DOHH2 (cell line): ENCODE results near the gene MSH5.
A peak's percentile ranks its signal among the peaks of the same experiment; 100 is the strongest.

Source experiments
- H3F3A ChIP-seq: fragments of 200-600 bp; sonication (generic), shearing (Covaris generic); 2 replicates; pipeline ENCODE4 v1.6.0; 2016; ENCODE audit warnings: antibody characterized with exemption, mild to moderate bottlenecking; ENCODE audit not compliant: control insufficient read depth, insufficient read depth
- H3K27ac ChIP-seq: fragments of 200-600 bp; sonication (generic); 2 replicates; pipeline ENCODE4 v1.5.1; 2014; ENCODE audit warnings: low read depth, mild to moderate bottlenecking, low read length, moderate library complexity
- H3K27me3 ChIP-seq: fragments of 200-600 bp; sonication (generic); 2 replicates; pipeline ENCODE4 v1.6.1; 2014; ENCODE audit warnings: mild to moderate bottlenecking, low read length, mixed read lengths; ENCODE audit not compliant: control insufficient read depth
- H3K36me3 ChIP-seq: fragments of 200-600 bp; sonication (generic); 2 replicates; pipeline ENCODE4 v1.6.1; 2014; ENCODE audit warnings: mild to moderate bottlenecking, low read length, moderate library complexity, mixed read lengths; ENCODE audit not compliant: control insufficient read depth
- H3K4me1 ChIP-seq: fragments of 200-600 bp; sonication (generic); 2 replicates; pipeline ENCODE4 v1.6.1; 2014; ENCODE audit warnings: mild to moderate bottlenecking, low read length, mixed read lengths; ENCODE audit not compliant: control insufficient read depth
- H3K4me2 ChIP-seq: fragments of 200-600 bp; sonication (generic); 2 replicates; pipeline ENCODE4 v1.6.0; 2014; ENCODE audit warnings: mild to moderate bottlenecking, low read length, moderate library complexity
- H3K4me3 ChIP-seq: fragments of 200-600 bp; sonication (generic); 2 replicates; pipeline ENCODE4 v1.5.1; 2014; ENCODE audit warnings: mild to moderate bottlenecking, low read length, mixed read lengths
- H3K79me2 ChIP-seq: fragments of 200-600 bp; sonication (generic); 2 replicates; pipeline ENCODE4 v1.6.1; 2014; ENCODE audit warnings: mild to moderate bottlenecking, low read length, mixed read lengths; ENCODE audit not compliant: control insufficient read depth
- H3K9me2 ChIP-seq: fragments of 200-600 bp; sonication (generic); replicated peaks from 2 replicates; pipeline ENCODE4 v1.6.1; 2014; ENCODE audit warnings: mild to moderate bottlenecking, low read length, mixed read lengths; ENCODE audit not compliant: control insufficient read depth
- H3K9me3 ChIP-seq: fragments of 200-600 bp; sonication (generic); 2 replicates; pipeline ENCODE4 v1.6.1; 2014; ENCODE audit warnings: antibody characterized with exemption, low read length, mixed read lengths; ENCODE audit not compliant: control insufficient read depth, insufficient read depth
- H4K20me1 ChIP-seq: fragments of 200-600 bp; sonication (generic); 2 replicates; pipeline ENCODE4 v1.6.0; 2014; ENCODE audit warnings: low read depth, mild to moderate bottlenecking, antibody characterized with exemption, low read length, moderate library complexity; ENCODE audit not compliant: control insufficient read depth, insufficient read depth
- CTCF ChIP-seq: fragments of 200-600 bp; sonication (generic); IDR thresholded peaks from one replicate; pipeline ENCODE4 v1.5.1; 2014; ENCODE audit warnings: antibody characterized with exemption, mild to moderate bottlenecking, low read depth, low read length; ENCODE audit not compliant: poor library complexity, severe bottlenecking
- EZH2phosphoT487 ChIP-seq: fragments of 200-600 bp; sonication (generic); IDR thresholded peaks from 2 replicates; pipeline ENCODE4 v1.6.1; 2017; ENCODE audit warnings: borderline replicate concordance, mild to moderate bottlenecking, antibody characterized with exemption, low read length, moderate library complexity, mixed read lengths

MSH5 gene

GRCh38 chr6:31739639-31740396 is at the start of gene MSH5:
Gene MSH5 (plus strand): TSS chr6:31740005. CDS start chr6:31740467, 462 bp downstream.
- H3K27me3 ChIP-seq = no peaks in the 10 kb centered on the region
- TF ChIP-seq CTCF (no peak), EZH2phosphoT487 (no peak)
- peaks cover 29% of the 10 kb centered on the region for H3F3A ChIP-seq
- H3K36me3 ChIP-seq = peaks cover 57% of the 10 kb centered on the region
- peaks cover 48% of the 10 kb centered on the region for H3K79me2 ChIP-seq
- H3K4me3 ChIP-seq = peak within 1 kb of the TSS; percentile 84
- no peaks in the 10 kb centered on the region for H3K9me2 ChIP-seq
- H3K4me2 ChIP-seq = peak within 1 kb of the TSS; percentile 93
- H3K4me1 ChIP-seq = peaks cover 62% of the 10 kb centered on the region
- H4K20me1 ChIP-seq = no peaks in the 10 kb centered on the region
- H3K9me3 ChIP-seq = no peaks in the 10 kb centered on the region
- H3K27ac ChIP-seq = peak within 1 kb of the TSS; percentile 96

- Histone ChIP-seq H3K4me2 (peak overlapping the region; percentile 49; the same call in 1 of the 2 replicates), H3K79me2 (no peaks in the 10 kb centered on the region), H4K20me1 (no peaks in the 10 kb centered on the region), H3K27ac (no peak overlapping the region), H3K27me3 (no peaks in the 10 kb centered on the region), H3K4me1 (peaks cover 15% of the 10 kb centered on the region), H3K9me2 (no peaks in the 10 kb centered on the region), H3F3A (no peaks in the 10 kb centered on the region; the same call in 1 of the 2 replicates), H3K9me3 (no peaks in the 10 kb centered on the region), H3K36me3 (peaks cover 60% of the 10 kb centered on the region), H3K4me3 (no peak overlapping the region)
- TF ChIP-seq EZH2phosphoT487 = no peak
Observed at GRCh38 chr6:31690231-31691077, 49.4 kb upstream of the MSH5 start.

GRCh38 chr6:31691078-31691463 is 48.7 kb upstream of the MSH5 start:
- no peaks in the 10 kb centered on the region for H4K20me1 ChIP-seq
- H3K79me2 ChIP-seq = no peaks in the 10 kb centered on the region
- H3F3A ChIP-seq = no peaks in the 10 kb centered on the region; the same call in 1 of the 2 replicates
- H3K4me3 ChIP-seq = no peak overlapping the region
- TF ChIP-seq EZH2phosphoT487 (no peak), CTCF (no peak)
- H3K4me2 ChIP-seq = no peak overlapping the region
- no peak overlapping the region for H3K27ac ChIP-seq
- peaks cover 60% of the 10 kb centered on the region for H3K36me3 ChIP-seq
- H3K27me3 ChIP-seq = no peaks in the 10 kb centered on the region
- no peaks in the 10 kb centered on the region for H3K9me3 ChIP-seq
- no peaks in the 10 kb centered on the region for H3K9me2 ChIP-seq
- peaks cover 15% of the 10 kb centered on the region for H3K4me1 ChIP-seq
